Choroid plexus epithelial cell (primary cell): ENCODE results near the gene ZEB2.

Experiments
- DNase-seq: peaks from one replicate; pipeline ENCODE4 v3.0.0-alpha.2; 2010; ENCODE audit warnings: low read depth
- H3K4me3 ChIP-seq: 2 replicates; pipeline ENCODE4 v1.5.1; 2011; ENCODE audit warnings: low read depth, mild to moderate bottlenecking, control low read depth, low read length, moderate library complexity
- TF ChIP-seq, protein P1 (sequence below): conservative IDR thresholded peaks from 2 replicates; pipeline ENCODE4 v1.5.1; 2011; ENCODE audit warnings: low read depth, mild to moderate bottlenecking, control low read depth, inconsistent platforms, low read length, moderate library complexity

The ZEB2 gene

DNA sequence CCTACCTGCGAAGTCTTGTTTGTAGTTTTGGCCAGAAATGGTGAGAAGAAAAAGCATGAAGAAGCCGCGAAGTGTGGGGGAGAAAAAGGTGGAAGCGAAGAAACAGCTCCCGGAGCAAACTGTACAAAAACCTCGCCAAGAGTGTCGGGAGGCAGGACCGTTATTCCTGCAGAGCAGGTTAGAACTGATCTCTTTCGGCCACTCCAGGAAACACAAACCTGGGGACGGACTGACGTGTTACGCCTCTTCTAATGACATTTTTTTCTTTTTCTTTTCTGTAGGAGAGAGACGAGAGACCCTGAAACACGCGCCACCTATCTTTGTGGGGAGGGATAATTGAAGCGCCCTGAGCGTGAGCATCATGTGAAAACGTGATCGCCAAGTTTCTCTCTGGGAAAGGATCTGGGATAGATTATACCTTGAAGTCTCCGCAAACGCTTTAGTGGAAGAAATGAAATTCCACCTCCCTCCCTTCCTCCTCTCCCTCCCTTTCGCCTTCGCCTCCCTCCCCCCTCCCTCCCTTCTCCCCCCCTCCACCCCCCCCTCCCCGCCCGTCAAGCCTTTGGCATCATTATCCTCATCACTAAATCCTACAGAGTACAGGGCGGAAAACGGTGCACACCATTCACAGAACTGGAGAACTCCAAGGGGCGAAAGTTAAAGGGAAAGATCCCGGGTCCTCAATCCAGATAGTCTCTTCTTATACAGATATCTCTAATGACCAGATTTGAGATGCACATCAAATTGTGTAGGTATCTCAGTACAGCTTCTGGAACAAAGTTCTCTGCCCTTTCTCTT is at the start of gene ZEB2:
Gene ZEB2, minus strand, starts transcription at position 186 of the 798 bp plus-strand sequence. CDS start 2,769 bp downstream, outside the sequence.
- H3K4me3 ChIP-seq: peak within 1 kb of the TSS; percentile 88
- DNase-seq: peak; percentile 90

DNA sequence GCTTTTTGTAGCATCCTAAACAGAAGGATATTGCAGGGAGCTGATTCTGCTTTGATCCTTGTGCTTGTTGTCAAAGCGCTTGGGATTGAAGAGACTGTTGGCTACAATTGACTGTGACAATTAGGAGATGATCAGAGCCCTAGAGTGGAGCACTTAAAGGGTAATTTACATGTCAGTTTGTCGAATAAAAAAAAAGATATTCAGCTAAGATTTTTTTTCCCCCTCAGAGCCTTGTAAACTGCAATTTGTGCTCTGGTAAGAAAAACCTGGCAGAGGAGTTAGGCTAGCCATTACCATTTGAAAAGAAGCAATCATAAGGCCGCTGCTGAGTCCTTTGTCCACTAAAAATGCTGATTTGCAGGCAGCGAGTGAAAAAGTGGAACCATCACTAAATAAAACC is 47.8 kb upstream of the ZEB2 start:
- TF ChIP-seq, protein P1, sequence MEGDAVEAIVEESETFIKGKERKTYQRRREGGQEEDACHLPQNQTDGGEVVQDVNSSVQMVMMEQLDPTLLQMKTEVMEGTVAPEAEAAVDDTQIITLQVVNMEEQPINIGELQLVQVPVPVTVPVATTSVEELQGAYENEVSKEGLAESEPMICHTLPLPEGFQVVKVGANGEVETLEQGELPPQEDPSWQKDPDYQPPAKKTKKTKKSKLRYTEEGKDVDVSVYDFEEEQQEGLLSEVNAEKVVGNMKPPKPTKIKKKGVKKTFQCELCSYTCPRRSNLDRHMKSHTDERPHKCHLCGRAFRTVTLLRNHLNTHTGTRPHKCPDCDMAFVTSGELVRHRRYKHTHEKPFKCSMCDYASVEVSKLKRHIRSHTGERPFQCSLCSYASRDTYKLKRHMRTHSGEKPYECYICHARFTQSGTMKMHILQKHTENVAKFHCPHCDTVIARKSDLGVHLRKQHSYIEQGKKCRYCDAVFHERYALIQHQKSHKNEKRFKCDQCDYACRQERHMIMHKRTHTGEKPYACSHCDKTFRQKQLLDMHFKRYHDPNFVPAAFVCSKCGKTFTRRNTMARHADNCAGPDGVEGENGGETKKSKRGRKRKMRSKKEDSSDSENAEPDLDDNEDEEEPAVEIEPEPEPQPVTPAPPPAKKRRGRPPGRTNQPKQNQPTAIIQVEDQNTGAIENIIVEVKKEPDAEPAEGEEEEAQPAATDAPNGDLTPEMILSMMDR: no peak
- DNase-seq: no peak
- H3K4me3 ChIP-seq: no peak overlapping the region

More for the DNA sequence above, at the start of gene ZEB2:
- TF ChIP-seq, protein P1: peak; percentile 78

DNA sequence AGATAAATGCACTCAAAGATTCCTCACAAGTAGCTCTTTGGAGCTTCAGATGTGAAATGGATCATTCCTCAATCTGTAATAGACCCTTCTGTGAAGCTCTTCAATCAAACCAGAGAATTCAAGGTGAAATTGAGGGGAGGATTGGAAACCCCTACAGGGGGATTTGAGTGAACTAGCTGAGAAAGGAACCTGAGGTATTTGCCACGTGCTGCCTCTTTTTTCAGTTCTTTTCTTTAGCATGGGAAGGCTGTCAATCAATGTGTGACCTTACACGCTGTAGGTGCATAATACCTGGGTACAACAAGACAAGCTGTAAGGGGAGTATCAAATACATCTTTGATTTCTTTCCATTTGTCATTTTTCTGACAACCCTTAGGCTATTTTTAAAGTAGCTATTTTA is 46.5 kb upstream of the ZEB2 start:
- TF ChIP-seq, protein P1: no peak
- no peak overlapping the region for H3K4me3 ChIP-seq
- DNase-seq: no peak

DNA sequence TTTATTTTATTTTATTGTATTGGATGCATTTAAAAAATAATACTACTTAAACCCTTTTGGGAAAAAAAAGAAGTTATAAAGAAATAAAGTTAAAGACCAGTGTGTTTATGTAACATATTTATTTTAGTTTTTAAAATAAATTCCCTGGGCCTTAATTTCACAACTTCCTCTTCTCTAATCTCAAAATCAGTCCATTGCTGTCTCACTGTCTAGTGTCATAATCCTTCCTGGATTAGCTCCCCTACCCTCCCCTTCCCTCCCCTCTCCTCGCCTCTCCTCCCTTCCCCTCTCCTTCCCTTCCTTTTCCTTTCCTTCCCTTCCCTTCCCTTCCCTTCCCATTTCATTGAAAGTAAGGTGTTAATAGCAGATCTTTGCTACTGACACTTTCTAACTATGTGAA is 40.3 kb upstream of the ZEB2 start:
- no peak for DNase-seq
- TF ChIP-seq, protein P1: no peak
- no peak overlapping the region for H3K4me3 ChIP-seq

DNA sequence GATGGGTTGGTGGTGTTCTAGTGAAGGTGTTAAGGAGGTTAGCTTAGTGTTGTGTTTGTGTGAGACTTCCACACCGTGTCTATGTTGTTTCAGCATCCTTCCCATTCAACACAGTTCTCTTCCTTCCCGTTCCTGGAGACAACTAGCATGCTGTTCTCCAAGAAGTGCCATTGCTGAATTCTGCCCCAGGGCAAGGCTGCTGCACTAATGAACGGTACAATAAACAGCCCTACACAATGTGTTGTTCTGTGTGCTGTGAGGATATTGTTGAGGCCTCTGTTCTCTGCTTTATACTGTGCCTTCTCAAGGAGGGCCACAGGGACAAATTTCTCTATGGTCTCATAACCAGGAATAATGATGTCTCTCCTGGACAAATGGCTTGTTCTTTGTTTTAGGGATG is 39.8 kb upstream of the ZEB2 start:
- no peak for DNase-seq
- TF ChIP-seq, protein P1: no peak
- H3K4me3 ChIP-seq: no peak overlapping the region

DNA sequence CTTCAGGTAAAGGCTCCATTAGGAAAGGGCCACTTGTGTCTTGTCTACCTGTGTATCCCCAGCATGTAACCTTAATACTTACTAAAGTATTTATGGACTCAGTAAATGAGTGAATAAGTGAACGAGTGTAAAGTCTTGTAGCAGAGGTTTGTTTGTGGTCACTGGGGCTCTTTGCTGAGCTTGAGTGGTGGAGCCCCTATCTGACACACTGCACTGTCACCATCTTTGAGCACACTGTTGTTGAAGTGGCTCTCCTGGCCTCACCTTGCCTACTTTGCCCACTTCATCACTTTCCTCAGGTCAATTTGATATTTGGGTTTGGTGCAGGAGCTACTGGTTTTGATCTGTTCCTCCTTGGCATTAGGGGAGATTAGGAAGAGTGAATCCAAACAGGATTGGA is 39.3 kb upstream of the ZEB2 start:
- no peak overlapping the region for H3K4me3 ChIP-seq
- no peak for DNase-seq
- TF ChIP-seq, protein P1: no peak
